ENCODE data around the gene ZMIZ2. TPM values are rescaled to one million over a fixed set of nuclear protein-coding genes. Genes with fewer than 3 reads are reported as not detected.
"Not testable (repeated sequence)": the region's sequence is repeated elsewhere in the genome, so short reads cannot be mapped to it uniquely, and the experiment has no call there.

ZMIZ2 gene
- total and polyA plus RNA-seq, 4 donors, result 4.4 to 11.6 (median 7.7) TPM

DNA sequence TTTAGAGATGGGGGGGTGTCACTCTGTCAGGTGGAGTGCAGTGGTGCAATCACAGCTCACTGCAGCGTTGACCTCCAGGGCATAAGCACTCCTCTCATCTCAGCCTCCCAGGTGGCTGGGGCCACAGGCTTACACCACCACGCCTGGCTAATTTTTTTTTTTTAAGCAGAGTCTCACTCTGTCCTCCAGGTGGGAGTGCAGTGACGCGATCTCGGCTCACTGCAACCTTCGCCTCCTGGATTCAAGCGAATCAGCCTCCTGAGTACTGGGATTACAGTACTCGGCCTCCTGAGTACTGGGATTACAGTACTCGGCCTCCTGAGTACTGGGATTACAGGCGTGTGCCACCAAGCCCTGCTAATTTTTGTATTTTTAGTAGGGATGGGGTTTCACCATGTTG lies 24.2 kb downstream of the ZMIZ2 start:
- TF ChIP-seq HNF4G (IDR thresholded peaks at IDR 0.05), result no peak
- TF ChIP-seq RAD21 (IDR thresholded peaks at IDR 0.05), result peak in 1 of 2 donors; percentile 10
- no peak for DNase-seq (ENCODE audit: low spot score)
- Histone ChIP-seq H3K4me3 (ENCODE audit: low read depth in 1 of 3, low read length in 3 of 3) (no peak overlapping the region), H3K9me3 (ENCODE audit: control insufficient read depth in 4 of 4, low read length in 3 of 4) (no peaks in the 10 kb centered on the region), H3K9ac (ENCODE audit: low read depth in 1 of 2, low read length in 2 of 2) (no peak overlapping the region), H3K36me3 (ENCODE audit: control insufficient read depth in 4 of 4, insufficient read depth in 3 of 4, low read depth in 1 of 4, low read length in 3 of 4) (no peaks in the 10 kb centered on the region), H3K27ac (ENCODE audit: low read depth in 1 of 2, low read length in 2 of 2) (no peak overlapping the region), H3K27me3 (ENCODE audit: control insufficient read depth in 4 of 4, insufficient read depth in 4 of 4, low read length in 3 of 4) (no peaks in the 10 kb centered on the region), H3K4me1 (ENCODE audit: control insufficient read depth in 4 of 4, insufficient read depth in 4 of 4, low read length in 3 of 4) (peaks cover 6 to 26% (median 22%) of the 10 kb centered on the region in 4 donors)
- 70% methylated on average over 10 of the region's 10 CpGs for WGBS

DNA sequence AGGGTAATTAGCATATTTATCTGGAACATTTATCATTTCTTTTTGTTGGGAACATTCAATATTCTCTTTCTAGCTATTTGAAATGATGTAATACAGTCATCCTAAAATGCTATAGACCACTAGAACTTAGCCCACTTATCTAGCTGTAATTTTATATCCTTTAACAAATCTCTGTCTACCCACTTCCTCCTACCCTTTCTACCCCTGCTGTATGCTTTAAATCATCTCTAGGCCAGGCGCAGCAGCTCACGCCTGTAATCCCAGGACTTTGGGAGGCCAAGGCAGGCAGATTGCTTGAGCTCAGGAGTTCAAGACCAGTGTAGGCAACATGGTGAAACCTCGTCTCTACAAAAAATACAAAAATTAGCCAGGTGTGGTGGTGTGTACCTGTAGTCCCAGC lies 25.8 kb downstream of the ZMIZ2 start:
- WGBS, result 77% methylated on average over 3 of the region's 3 CpGs
- not testable (repeated sequence) for H3K4me1 ChIP-seq (ENCODE audit: control insufficient read depth in 4 of 4, insufficient read depth in 4 of 4, low read length in 3 of 4); H3K4me3 ChIP-seq (ENCODE audit: low read depth in 1 of 3, low read length in 3 of 3); H3K36me3 ChIP-seq (ENCODE audit: control insufficient read depth in 4 of 4, insufficient read depth in 3 of 4, low read depth in 1 of 4, low read length in 3 of 4); H3K9ac ChIP-seq (ENCODE audit: low read depth in 1 of 2, low read length in 2 of 2); DNase-seq (ENCODE audit: low spot score); H3K9me3 ChIP-seq (ENCODE audit: control insufficient read depth in 4 of 4, low read length in 3 of 4); H3K27ac ChIP-seq (ENCODE audit: low read depth in 1 of 2, low read length in 2 of 2); H3K27me3 ChIP-seq (ENCODE audit: control insufficient read depth in 4 of 4, insufficient read depth in 4 of 4, low read length in 3 of 4)

DNA sequence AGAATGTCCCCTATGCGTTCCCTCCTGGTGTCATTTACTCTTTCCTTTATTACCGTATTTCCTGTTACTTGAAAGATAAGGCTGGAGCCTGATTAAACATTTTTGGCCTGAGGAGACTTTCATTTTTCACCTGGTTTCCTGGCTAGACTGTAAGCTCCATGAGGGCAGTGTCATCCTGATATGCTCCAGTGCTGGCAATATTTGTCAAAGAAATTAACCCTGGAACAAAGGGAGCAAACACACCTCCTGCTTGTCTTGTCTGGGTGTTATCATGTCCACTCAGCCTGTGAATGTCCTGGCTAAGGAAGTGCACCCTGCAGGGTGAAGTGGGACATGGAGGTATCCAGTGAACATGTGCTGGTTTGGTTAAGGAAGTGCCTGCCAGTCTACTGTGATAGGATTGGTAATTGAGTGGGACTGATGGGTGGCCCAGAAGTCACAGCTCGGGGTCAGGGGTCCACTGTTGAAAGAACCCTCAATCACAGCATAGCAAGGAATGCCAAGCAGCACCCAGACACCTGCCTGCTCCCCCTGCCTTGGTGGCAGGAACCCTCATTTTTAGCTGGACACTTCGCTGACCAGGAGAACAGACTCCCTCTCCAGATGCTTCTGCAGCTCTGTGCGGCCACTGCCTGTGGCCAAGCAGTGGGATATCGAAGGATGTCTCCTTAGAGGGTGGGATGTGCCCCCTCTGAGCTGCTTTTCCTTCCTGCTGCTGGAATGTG lies 26.9 kb downstream of the ZMIZ2 start:
- Histone ChIP-seq H3K36me3 (ENCODE audit: control insufficient read depth in 4 of 4, insufficient read depth in 3 of 4, low read depth in 1 of 4, low read length in 3 of 4) (no peaks in the 10 kb centered on the region), H3K27ac (ENCODE audit: low read depth in 1 of 2, low read length in 2 of 2) (no peak overlapping the region), H3K9ac (ENCODE audit: low read depth in 1 of 2, low read length in 2 of 2) (no peak overlapping the region), H3K9me3 (ENCODE audit: control insufficient read depth in 4 of 4, low read length in 3 of 4) (no peaks in the 10 kb centered on the region), H3K27me3 (ENCODE audit: control insufficient read depth in 4 of 4, insufficient read depth in 4 of 4, low read length in 3 of 4) (no peaks in the 10 kb centered on the region), H3K4me3 (ENCODE audit: low read depth in 1 of 3, low read length in 3 of 3) (no peak overlapping the region), H3K4me1 (ENCODE audit: control insufficient read depth in 4 of 4, insufficient read depth in 4 of 4, low read length in 3 of 4) (no peaks in the 10 kb centered on the region)
- TF ChIP-seq RAD21 (IDR thresholded peaks at IDR 0.05) (no peak), FOXA2 (IDR thresholded peaks at IDR 0.05) (no peak), EGR1 (IDR thresholded peaks at IDR 0.05; ENCODE audit: low read depth in 2 of 2) (no peak), GABPA (IDR thresholded peaks at IDR 0.05 in 1 of 2, conservative IDR thresholded peaks at IDR 0.05 in 1 of 2) (no peak), YY1 (IDR thresholded peaks at IDR 0.05) (no peak)
- TF ChIP-seq, protein P1, sequence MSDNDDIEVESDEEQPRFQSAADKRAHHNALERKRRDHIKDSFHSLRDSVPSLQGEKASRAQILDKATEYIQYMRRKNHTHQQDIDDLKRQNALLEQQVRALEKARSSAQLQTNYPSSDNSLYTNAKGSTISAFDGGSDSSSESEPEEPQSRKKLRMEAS (IDR thresholded peaks at IDR 0.05), result no peak
- 85% methylated on average over 6 of the region's 6 CpGs for WGBS
- no peak for DNase-seq (ENCODE audit: low spot score)

DNA sequence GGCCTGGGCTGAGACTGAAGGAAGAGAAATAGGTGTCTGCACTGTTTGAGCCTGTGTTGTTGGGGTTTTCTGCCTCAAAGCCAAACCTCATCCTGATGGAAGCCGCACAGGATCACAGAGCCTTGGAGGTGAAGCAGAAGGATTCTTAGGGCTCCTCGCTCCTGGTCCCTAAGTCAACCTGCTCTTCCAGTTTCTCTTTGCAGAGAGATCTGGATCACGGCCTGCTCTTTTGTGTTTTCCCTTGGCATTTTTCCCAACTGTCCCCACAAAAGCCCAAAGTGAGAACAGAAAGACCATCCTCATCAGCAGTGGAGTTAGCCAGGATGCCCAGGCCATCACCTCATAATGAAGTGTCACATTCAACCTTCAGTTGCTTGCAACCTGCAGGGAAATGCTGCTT lies 27.6 kb downstream of the ZMIZ2 start:
- Histone ChIP-seq H3K4me3 (ENCODE audit: low read depth in 1 of 3, low read length in 3 of 3) (no peak overlapping the region), H3K4me1 (ENCODE audit: control insufficient read depth in 4 of 4, insufficient read depth in 4 of 4, low read length in 3 of 4) (no peaks in the 10 kb centered on the region), H3K27me3 (ENCODE audit: control insufficient read depth in 4 of 4, insufficient read depth in 4 of 4, low read length in 3 of 4) (no peaks in the 10 kb centered on the region), H3K27ac (ENCODE audit: low read depth in 1 of 2, low read length in 2 of 2) (no peak overlapping the region), H3K36me3 (ENCODE audit: control insufficient read depth in 4 of 4, insufficient read depth in 3 of 4, low read depth in 1 of 4, low read length in 3 of 4) (no peaks in the 10 kb centered on the region), H3K9me3 (ENCODE audit: control insufficient read depth in 4 of 4, low read length in 3 of 4) (no peaks in the 10 kb centered on the region), H3K9ac (ENCODE audit: low read depth in 1 of 2, low read length in 2 of 2) (no peak overlapping the region)
- WGBS, result 92% methylated on average over 3 of the region's 3 CpGs
- DNase-seq (ENCODE audit: low spot score), result no peak
- TF ChIP-seq GABPA (IDR thresholded peaks at IDR 0.05 in 1 of 2, conservative IDR thresholded peaks at IDR 0.05 in 1 of 2) (no peak), FOXA2 (IDR thresholded peaks at IDR 0.05) (no peak), EGR1 (IDR thresholded peaks at IDR 0.05; ENCODE audit: low read depth in 2 of 2) (no peak), HNF4A (conservative IDR thresholded peaks at IDR 0.05) (no peak)
- TF ChIP-seq, protein P1 (IDR thresholded peaks at IDR 0.05), result no peak
